Neuronal stem cell (in vitro differentiated cells): ENCODE data around the gene ADAM20.

ENCODE experiments used
- DNase-seq: peaks from one replicate; pipeline ENCODE4 v3.0.0-alpha.2; 2013; ENCODE audit warnings: low spot score
- H2AFZ ChIP-seq: one replicate; pipeline ENCODE4 v1.6.1; 2013; ENCODE audit warnings: mild to moderate bottlenecking, low read length, inconsistent platforms
- H2AK5ac ChIP-seq: 2 replicates; pipeline ENCODE4 v1.6.1; 2013; ENCODE audit warnings: low read depth, mild to moderate bottlenecking, inconsistent platforms, low read length, moderate library complexity, mixed read lengths
- H2BK120ac ChIP-seq: 2 replicates; pipeline ENCODE4 v1.6.1; 2013; ENCODE audit warnings: low read depth, mild to moderate bottlenecking, inconsistent platforms, low read length, moderate library complexity, mixed read lengths
- H2BK12ac ChIP-seq: one replicate; pipeline ENCODE4 v1.6.1; 2013; ENCODE audit warnings: low read length, inconsistent platforms
- H2BK15ac ChIP-seq: 2 replicates; pipeline ENCODE4 v1.6.1; 2013; ENCODE audit warnings: mild to moderate bottlenecking, low read length, inconsistent platforms, mixed read lengths
- H2BK5ac ChIP-seq: one replicate; pipeline ENCODE4 v1.6.1; 2013; ENCODE audit warnings: inconsistent platforms, mild to moderate bottlenecking, low read length, moderate library complexity
- H3K14ac ChIP-seq: one replicate; pipeline ENCODE4 v1.6.1; 2013; ENCODE audit warnings: low read length, inconsistent platforms
- H3K18ac ChIP-seq: 2 replicates; pipeline ENCODE4 v1.6.1; 2013; ENCODE audit warnings: low read length, inconsistent platforms
- H3K23ac ChIP-seq: 2 replicates; pipeline ENCODE4 v1.6.1; 2013; ENCODE audit warnings: low read depth, mild to moderate bottlenecking, mixed read lengths, low read length, inconsistent platforms; ENCODE audit not compliant: poor library complexity
- H3K27ac ChIP-seq: replicated peaks from 3 replicates; pipeline ENCODE4 v1.5.1; 2013; ENCODE audit warnings: low read length, inconsistent platforms
- H3K27me3 ChIP-seq, 3 experiments: 2 replicates each; pipeline ENCODE4 v1.6.1; 2013; ENCODE audit warnings: low read length in 3 of 3, mild to moderate bottlenecking in 2 of 3, inconsistent platforms in 1 of 3, low read depth in 1 of 3, mixed read lengths in 1 of 3, moderate library complexity in 1 of 3; ENCODE audit not compliant: control insufficient read depth in 3 of 3, insufficient read depth in 3 of 3
- H3K36me3 ChIP-seq, 2 donors: replicated peaks in 1 of 2; 2 replicates each; pipeline ENCODE4 v1.6.1; 2013; ENCODE audit warnings: low read length in 2 of 2; ENCODE audit not compliant: control insufficient read depth in 2 of 2, insufficient read depth in 2 of 2
- H3K4ac ChIP-seq: 2 replicates; pipeline ENCODE4 v1.6.1; 2013; ENCODE audit warnings: inconsistent platforms, mild to moderate bottlenecking, low read length, moderate library complexity
- H3K4me1 ChIP-seq, 2 donors: 1 replicate in 1 of 2; 2 replicates in 1 of 2; pipeline ENCODE4 v1.6.1; 2013; ENCODE audit warnings: low read length in 2 of 2, low read depth in 1 of 2; ENCODE audit not compliant: control insufficient read depth in 2 of 2, insufficient read depth in 1 of 2
- H3K4me2 ChIP-seq: one replicate; pipeline ENCODE4 v1.6.1; 2013; ENCODE audit warnings: mild to moderate bottlenecking, low read length, inconsistent platforms; ENCODE audit not compliant: insufficient read depth, poor library complexity, severe bottlenecking
- H3K4me3 ChIP-seq, 2 donors: 2 replicates each; pipeline ENCODE4 v1.5.1; 2013; ENCODE audit warnings: low read length in 2 of 2, mild to moderate bottlenecking in 2 of 2, inconsistent platforms in 1 of 2, moderate library complexity in 1 of 2
- H3K79me1 ChIP-seq: one replicate; pipeline ENCODE4 v1.6.1; 2013; ENCODE audit warnings: low read depth, mild to moderate bottlenecking, inconsistent platforms, low read length, moderate library complexity
- H3K9ac ChIP-seq: one replicate; pipeline ENCODE4 v1.6.1; 2013; ENCODE audit warnings: mild to moderate bottlenecking, low read depth, low read length, inconsistent platforms; ENCODE audit not compliant: poor library complexity
- H3K9me3 ChIP-seq, 2 donors: replicated peaks in 1 of 2; 2 replicates each; pipeline versions ENCODE3 to v1.6.1; 2013; ENCODE audit warnings: low read length in 2 of 2, mild to moderate bottlenecking in 2 of 2, inconsistent platforms in 1 of 2, low read depth in 1 of 2, mixed read lengths in 1 of 2, moderate library complexity in 1 of 2; ENCODE audit not compliant: control insufficient read depth in 2 of 2, insufficient read depth in 1 of 2
- H4K8ac ChIP-seq: one replicate; pipeline ENCODE4 v1.6.1; 2013; ENCODE audit warnings: low read depth, mild to moderate bottlenecking, inconsistent platforms, low read length, moderate library complexity
- H4K91ac ChIP-seq: one replicate; pipeline ENCODE4 v1.6.1; 2013; ENCODE audit warnings: low read length, low read depth, mild to moderate bottlenecking, inconsistent platforms; ENCODE audit not compliant: poor library complexity
- WGBS, 2 donors: extraction: QIAGEN DNeasy Blood & Tissue Kit; methylation state at CpG; one replicate each; pipeline ENCODE4 v1.1.7; 2013; ENCODE audit warnings: missing lambda C conversion rate in 2 of 2, mixed read lengths in 1 of 2; ENCODE audit not compliant: insufficient read length in 2 of 2, insufficient replicate concordance in 1 of 2; ENCODE audit errors: extremely low coverage in 2 of 2; 5-methylcytosine and 5-hydroxymethylcytosine counted together

ADAM20 gene

GRCh38 chr14:70567791-70568190 is 33.0 kb upstream of the ADAM20 start:
- no peak overlapping the region for H2AK5ac ChIP-seq
- peaks cover 3 to 51% of the 10 kb centered on the region in 2 donors for H3K36me3 ChIP-seq
- no peak overlapping the region for H3K27ac ChIP-seq
- H3K18ac ChIP-seq = no peak overlapping the region
- H3K9ac ChIP-seq = no peak overlapping the region
- WGBS, 2 donors = no CpG with 5 or more reads among the region's 2 CpGs
- no peak overlapping the region for H2AFZ ChIP-seq
- H2BK5ac ChIP-seq = no peak overlapping the region
- H4K8ac ChIP-seq = no peak overlapping the region
- DNase-seq = no peak
- H3K4me1 ChIP-seq = no peaks in the 10 kb centered on the region
- no peak overlapping the region for H2BK15ac ChIP-seq
- H4K91ac ChIP-seq = no peak overlapping the region
- H3K4ac ChIP-seq = no peak overlapping the region
- H3K27me3 ChIP-seq = no peaks in the 10 kb centered on the region
- H3K23ac ChIP-seq = no peak overlapping the region
- no peak overlapping the region for H2BK120ac ChIP-seq
- H3K4me3 ChIP-seq = no peak overlapping the region
- no peak overlapping the region for H3K14ac ChIP-seq
- no peak overlapping the region for H3K4me2 ChIP-seq
- no peak overlapping the region for H2BK12ac ChIP-seq
- peaks cover 2 to 18% of the 10 kb centered on the region in 2 donors for H3K9me3 ChIP-seq
- peaks cover 2% of the 10 kb centered on the region for H3K79me1 ChIP-seq

- Histone ChIP-seq H2BK5ac (no peak overlapping the region), H2BK120ac (no peak overlapping the region), H3K14ac (no peak overlapping the region), H2AFZ (no peak overlapping the region), H4K91ac (no peak overlapping the region), H3K4ac (no peak overlapping the region), H2BK12ac (no peak overlapping the region), H3K27ac (no peak overlapping the region), H2BK15ac (no peak overlapping the region), H3K18ac (no peak overlapping the region), H3K9ac (no peak overlapping the region), H3K36me3 (peaks cover 7 to 56% of the 10 kb centered on the region in 2 donors), H3K9me3 (peaks cover 7 to 31% of the 10 kb centered on the region in 2 donors), H3K4me3 (no peak overlapping the region), H3K4me1 (no peaks in the 10 kb centered on the region), H3K4me2 (no peak overlapping the region), H3K23ac (no peak overlapping the region), H4K8ac (no peak overlapping the region), H3K27me3 (no peaks in the 10 kb centered on the region), H3K79me1 (peaks cover 2% of the 10 kb centered on the region), H2AK5ac (no peak overlapping the region)
- no peak for DNase-seq
- no CpG with 5 or more reads among the region's 1 CpG for WGBS, 2 donors
These were observed 29.1 kb upstream of the ADAM20 start for GRCh38 chr14:70563869-70564268.

- no peak overlapping the region for H3K18ac ChIP-seq
- no peak overlapping the region for H3K9ac ChIP-seq
- H2BK15ac ChIP-seq = no peak overlapping the region
- no peak overlapping the region for H2BK5ac ChIP-seq
- H3K9me3 ChIP-seq = peaks cover 7 to 31% of the 10 kb centered on the region in 2 donors
- H3K23ac ChIP-seq = no peak overlapping the region
- no peak overlapping the region for H3K27ac ChIP-seq
- no peak overlapping the region for H3K14ac ChIP-seq
- no peak overlapping the region for H2BK12ac ChIP-seq
- H3K27me3 ChIP-seq = no peaks in the 10 kb centered on the region
- no peak overlapping the region for H3K4ac ChIP-seq
- peaks cover 7 to 56% of the 10 kb centered on the region in 2 donors for H3K36me3 ChIP-seq
- H3K4me2 ChIP-seq = no peak overlapping the region
- no peak overlapping the region for H3K4me3 ChIP-seq
- H4K91ac ChIP-seq = no peak overlapping the region
- no peak overlapping the region for H2BK120ac ChIP-seq
- H3K4me1 ChIP-seq = no peaks in the 10 kb centered on the region
- H4K8ac ChIP-seq = no peak overlapping the region
- no CpG with 5 or more reads among the region's 4 CpGs for WGBS, 2 donors
- H3K79me1 ChIP-seq = peaks cover 2% of the 10 kb centered on the region
- no peak overlapping the region for H2AK5ac ChIP-seq
- H2AFZ ChIP-seq = no peak overlapping the region
- DNase-seq = no peak
These were observed 28.6 kb upstream of the ADAM20 start for GRCh38 chr14:70563417-70563816.

GRCh38 chr14:70558356-70558755 is 23.6 kb upstream of the ADAM20 start:
- H2BK15ac ChIP-seq = no peak overlapping the region
- H2BK5ac ChIP-seq = no peak overlapping the region
- no peak overlapping the region for H2BK120ac ChIP-seq
- peaks cover 5 to 16% of the 10 kb centered on the region in 2 donors for H3K36me3 ChIP-seq
- H4K91ac ChIP-seq = no peak overlapping the region
- no peak overlapping the region for H3K4ac ChIP-seq
- H2BK12ac ChIP-seq = no peak overlapping the region
- peaks cover 0 to 2% (median 0%) of the 10 kb centered on the region in 3 experiments for H3K27me3 ChIP-seq
- no peaks in the 10 kb centered on the region for H3K4me1 ChIP-seq
- H3K4me2 ChIP-seq = no peak overlapping the region
- no peak overlapping the region for H3K23ac ChIP-seq
- H3K27ac ChIP-seq = no peak overlapping the region
- H3K9ac ChIP-seq = no peak overlapping the region
- peaks cover 7 to 19% of the 10 kb centered on the region in 2 donors for H3K9me3 ChIP-seq
- H3K4me3 ChIP-seq = no peak overlapping the region
- no peak overlapping the region for H4K8ac ChIP-seq
- H3K18ac ChIP-seq = no peak overlapping the region
- H2AK5ac ChIP-seq = no peak overlapping the region
- no peaks in the 10 kb centered on the region for H3K79me1 ChIP-seq
- DNase-seq = no peak
- no peak overlapping the region for H2AFZ ChIP-seq
- no peak overlapping the region for H3K14ac ChIP-seq
